ENCODE measurements around the gene PIEZO1. TPM values are rescaled to one million over a fixed set of nuclear protein-coding genes. Genes with fewer than 3 reads are reported as not detected.

The PIEZO1 gene
- total and polyA plus RNA-seq, 9 of the 15 experiments (the other 6 are each of a cell fraction or from before 2014, with no cell fraction given), result 3.6 to 432 (median 131) TPM

GRCh38 chr16:88700636-88701482 lies 84.2 kb downstream of the PIEZO1 start (continued):
- no peak for TF ChIP-seq MTF1 (CRISPR knock-in tag; IDR thresholded peaks at IDR 0.05; ENCODE audit: borderline replicate concordance)
- no peak for TF ChIP-seq GABPB2 (CRISPR knock-in tag; conservative IDR thresholded peaks at IDR 0.05)
- TF ChIP-seq CBFB (CRISPR knock-in tag; IDR thresholded peaks at IDR 0.05), result no peak
- no peak for TF ChIP-seq ZKSCAN1 (IDR thresholded peaks at IDR 0.05; ENCODE audit: low read depth, low read length)
- no peak for TF ChIP-seq SMAD3 (CRISPR knock-in tag; conservative IDR thresholded peaks at IDR 0.05)
- no peak for TF ChIP-seq EHMT2 (IDR thresholded peaks at IDR 0.05)
- no peak for TF ChIP-seq RERE (CRISPR knock-in tag; IDR thresholded peaks at IDR 0.05; ENCODE audit: borderline replicate concordance)
- no peak for TF ChIP-seq NR2C2 (CRISPR knock-in tag; IDR thresholded peaks at IDR 0.05)
- peak; percentile 48; the same call in 1 of the 2 replicates for TF ChIP-seq NR2C2 (tag; IDR thresholded peaks at IDR 0.05)
- TF ChIP-seq ZFPM2 (CRISPR knock-in tag; IDR thresholded peaks at IDR 0.05), result no peak
- no peak for TF ChIP-seq ZNF217 (CRISPR knock-in tag; IDR thresholded peaks at IDR 0.05)
- TF ChIP-seq ZBTB12 (CRISPR knock-in tag; IDR thresholded peaks at IDR 0.05), result no peak
- TF ChIP-seq ATF2 (CRISPR knock-in tag; IDR thresholded peaks at IDR 0.05), result no peak
- no peak for TF ChIP-seq ARID4B (CRISPR knock-in tag; IDR thresholded peaks at IDR 0.05)
- no peak for TF ChIP-seq HNRNPK (IDR thresholded peaks at IDR 0.05; ENCODE audit: low read depth, low read length, poor library complexity, severe bottlenecking)
